Neutrophil (primary cell): ENCODE measurements around the gene KAT6B.
"Not testable (repeated sequence)": the region's sequence is repeated elsewhere in the genome, so short reads cannot be mapped to it uniquely, and the experiment has no call there.

Source experiments
- H3K27ac ChIP-seq: fragments of 200-600 bp; sonication (generic); 2 replicates; pipeline ENCODE4 v1.5.1; 2016; ENCODE audit warnings: mild to moderate bottlenecking, moderate library complexity
- H3K27me3 ChIP-seq: fragments of 200-600 bp; sonication (generic); 2 replicates; pipeline ENCODE4 v1.6.0; 2016; ENCODE audit warnings: mild to moderate bottlenecking
- H3K36me3 ChIP-seq: fragments of 200-600 bp; sonication (generic); 2 replicates; pipeline ENCODE4 v1.5.1; 2017
- H3K4me1 ChIP-seq, 2 experiments: fragments of 200-600 bp in 1 of 2; sonication (generic) in 1 of 2; 1 replicate in 1 of 2; 2 replicates in 1 of 2; pipeline versions ENCODE4 v1.5.1 to v1.6.1; 2013 to 2016; ENCODE audit warnings: low read depth in 1 of 2, low read length in 1 of 2, mild to moderate bottlenecking in 1 of 2, moderate library complexity in 1 of 2; ENCODE audit not compliant: control insufficient read depth in 1 of 2, insufficient read depth in 1 of 2
- H3K4me3 ChIP-seq, 2 experiments: fragments of 200-600 bp in 1 of 2; sonication (generic) in 1 of 2; 1 replicate in 1 of 2; 2 replicates in 1 of 2; pipeline ENCODE4 v1.5.1; 2013 to 2016; ENCODE audit warnings: low read depth in 1 of 2, low read length in 1 of 2, mild to moderate bottlenecking in 1 of 2, moderate library complexity in 1 of 2
- H3K9me3 ChIP-seq: fragments of 200-600 bp; sonication (generic); 2 replicates; pipeline ENCODE4 v1.5.1; 2016
- CTCF ChIP-seq: fragments of 200-600 bp; sonication (generic); IDR thresholded peaks from 2 replicates; pipeline ENCODE4 v1.5.1; 2016; ENCODE audit warnings: antibody characterized with exemption

KAT6B gene

GRCh38 chr10:74913377-74913979, 87.1 kb downstream of the KAT6B start:
- TF ChIP-seq CTCF, result no peak
- peaks cover 0 to 13% of the 10 kb centered on the region in 2 experiments for H3K4me1 ChIP-seq
- H3K27me3 ChIP-seq, result no peaks in the 10 kb centered on the region
- no peak overlapping the region for H3K4me3 ChIP-seq
- H3K36me3 ChIP-seq, result no peaks in the 10 kb centered on the region
- no peak overlapping the region for H3K27ac ChIP-seq
- H3K9me3 ChIP-seq, result no peaks in the 10 kb centered on the region

- Histone ChIP-seq H3K4me3 (no peak overlapping the region), H3K4me1 (peaks cover 0 to 13% of the 10 kb centered on the region in 2 experiments), H3K36me3 (no peaks in the 10 kb centered on the region), H3K27ac (no peak overlapping the region), H3K27me3 (no peaks in the 10 kb centered on the region), H3K9me3 (no peaks in the 10 kb centered on the region)
- no peak for TF ChIP-seq CTCF
Observed at GRCh38 chr10:74916283-74916682, 89.9 kb downstream of the KAT6B start.

- TF ChIP-seq CTCF, result no peak
- no peak overlapping the region for H3K27ac ChIP-seq
- no peaks in the 10 kb centered on the region for H3K27me3 ChIP-seq
- H3K36me3 ChIP-seq, result no peaks in the 10 kb centered on the region
- H3K9me3 ChIP-seq, result no peaks in the 10 kb centered on the region
- H3K4me1 ChIP-seq, result peaks cover 0 to 13% of the 10 kb centered on the region in 2 experiments
- no peak overlapping the region for H3K4me3 ChIP-seq
Observed at GRCh38 chr10:74917481-74918077, 91.2 kb downstream of the KAT6B start.

- TF ChIP-seq CTCF, result no peak
- Histone ChIP-seq H3K4me1 (no peaks in the 10 kb centered on the region), H3K27ac (no peak overlapping the region), H3K36me3 (no peaks in the 10 kb centered on the region), H3K27me3 (no peaks in the 10 kb centered on the region), H3K4me3 (no peak overlapping the region), H3K9me3 (no peaks in the 10 kb centered on the region)
Observed at GRCh38 chr10:74919671-74920070, 93.3 kb downstream of the KAT6B start.

GRCh38 chr10:74921070-74921469, 94.7 kb downstream of the KAT6B start:
- H3K9me3 ChIP-seq, H3K27ac ChIP-seq, H3K36me3 ChIP-seq, H3K27me3 ChIP-seq, H3K4me1 ChIP-seq, H3K4me3 ChIP-seq: not testable (repeated sequence)

- TF ChIP-seq CTCF, result no peak
- no peak overlapping the region for H3K27ac ChIP-seq
- H3K4me1 ChIP-seq, result no peaks in the 10 kb centered on the region
Observed at GRCh38 chr10:74921744-74922143, 95.3 kb downstream of the KAT6B start.

More at GRCh38 chr10:74921744-74922143, 95.3 kb downstream of the KAT6B start:
- Histone ChIP-seq H3K9me3 (no peaks in the 10 kb centered on the region), H3K36me3 (no peaks in the 10 kb centered on the region), H3K4me3 (no peak overlapping the region), H3K27me3 (no peaks in the 10 kb centered on the region)
